Activated B cell treated with CpG ODN at 0.5 μM for 24 hours (primary cell): ENCODE measurements around the gene FIBCD1. TPM values are rescaled to one million over a fixed set of nuclear protein-coding genes. Genes with fewer than 3 reads are reported as not detected.

Experiments used
- ATAC-seq: fragments of 200-7000 bp; cut with Tn5 transposase; one replicate; pipeline ENCODE4 v1.10.0; 2021; ENCODE audit warnings: low read depth, mild to moderate bottlenecking, moderate library complexity
- CTCF ChIA-PET: fragments of 350-600 bp; sonication (Branson Sonifier 250); formaldehyde crosslinking; loops from one replicate; lab custom pipeline; 2021; ENCODE audit warnings: antibody characterized with exemption; lab: Charles Lee
- POLR2A ChIA-PET: fragments of 350-600 bp; sonication (Branson Sonifier 250); formaldehyde crosslinking; loops from one replicate; lab custom pipeline; 2021; ENCODE audit warnings: antibody characterized with exemption; lab: Charles Lee
- DNase-seq: peaks from one replicate; pipeline ENCODE4 v3.0.0; 2022
- H3K27ac Mint-ChIP-seq: one replicate; pipeline ENCODE4 v1.8.0; 2020; ENCODE audit warnings: mixed read lengths
- H3K27me3 Mint-ChIP-seq: one replicate; pipeline ENCODE4 v1.8.0; 2021; ENCODE audit warnings: mixed read lengths
- H3K36me3 Mint-ChIP-seq: one replicate; pipeline ENCODE4 v1.8.0; 2021; ENCODE audit warnings: low read depth, mixed read lengths
- H3K4me1 Mint-ChIP-seq: one replicate; pipeline ENCODE4 v1.8.0; 2021; ENCODE audit warnings: mixed read lengths
- H3K4me3 Mint-ChIP-seq: one replicate; pipeline ENCODE4 v1.8.0; 2020; ENCODE audit warnings: mild to moderate bottlenecking, mixed read lengths
- H3K9me3 Mint-ChIP-seq: one replicate; pipeline ENCODE4 v1.8.0; 2020; ENCODE audit warnings: mixed read lengths
- intact Hi-C: fragments of 100-400 bp; cut with micrococcal nuclease; formaldehyde crosslinking; loops from one replicate; pipeline ENCODE4 v1.15.1; 2024
- total RNA-seq: library from RNA; stranded (reverse); gene quantifications from 2 replicates; pipeline ENCODE4 v1.2.3, GENCODE V29; 2022
- TF ChIP-seq, protein P1 (sequence below): fragments of 200-600 bp; IDR thresholded peaks from one replicate; pipeline ENCODE4 v1.8.0; 2022; ENCODE audit warnings: antibody characterized with exemption, mild to moderate bottlenecking

FIBCD1 gene
- total RNA-seq, 1 donor from 2014 or later: not detected

DNA sequence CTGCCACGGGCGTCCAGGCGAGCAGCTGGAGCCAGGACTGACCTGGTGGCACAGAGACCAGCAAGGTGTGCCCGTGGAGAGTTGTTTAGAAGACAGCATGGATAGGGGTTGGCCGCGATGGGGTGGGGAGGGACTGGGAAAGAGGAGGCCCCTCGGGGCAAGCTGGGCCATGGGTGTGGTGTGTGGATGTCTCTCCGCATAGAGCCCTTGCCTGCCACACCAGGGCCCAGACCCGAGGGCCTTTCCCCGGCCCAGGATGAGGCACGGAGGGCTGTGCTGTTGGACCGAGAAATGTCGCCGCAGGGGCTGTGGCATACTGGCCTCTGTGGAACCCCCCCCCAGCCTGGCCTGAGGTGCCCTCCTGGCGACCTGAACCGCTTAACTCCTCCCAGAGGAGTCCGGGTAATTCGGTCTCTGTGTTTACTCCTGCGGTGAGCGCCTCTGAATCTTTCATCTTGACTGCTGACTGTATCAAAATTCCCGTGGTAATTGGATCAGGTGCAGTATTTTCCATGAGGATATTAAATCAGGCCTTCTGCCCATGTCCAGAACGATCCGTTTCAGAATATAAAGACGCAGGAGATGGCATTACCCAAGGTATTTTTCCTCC lies 47.4 kb upstream of the FIBCD1 start:
- no peak overlapping the region for H3K27ac Mint-ChIP-seq
- ChIA-PET POLR2A (no interaction called here), CTCF (no interaction called here)
- TF ChIP-seq, protein P1, sequence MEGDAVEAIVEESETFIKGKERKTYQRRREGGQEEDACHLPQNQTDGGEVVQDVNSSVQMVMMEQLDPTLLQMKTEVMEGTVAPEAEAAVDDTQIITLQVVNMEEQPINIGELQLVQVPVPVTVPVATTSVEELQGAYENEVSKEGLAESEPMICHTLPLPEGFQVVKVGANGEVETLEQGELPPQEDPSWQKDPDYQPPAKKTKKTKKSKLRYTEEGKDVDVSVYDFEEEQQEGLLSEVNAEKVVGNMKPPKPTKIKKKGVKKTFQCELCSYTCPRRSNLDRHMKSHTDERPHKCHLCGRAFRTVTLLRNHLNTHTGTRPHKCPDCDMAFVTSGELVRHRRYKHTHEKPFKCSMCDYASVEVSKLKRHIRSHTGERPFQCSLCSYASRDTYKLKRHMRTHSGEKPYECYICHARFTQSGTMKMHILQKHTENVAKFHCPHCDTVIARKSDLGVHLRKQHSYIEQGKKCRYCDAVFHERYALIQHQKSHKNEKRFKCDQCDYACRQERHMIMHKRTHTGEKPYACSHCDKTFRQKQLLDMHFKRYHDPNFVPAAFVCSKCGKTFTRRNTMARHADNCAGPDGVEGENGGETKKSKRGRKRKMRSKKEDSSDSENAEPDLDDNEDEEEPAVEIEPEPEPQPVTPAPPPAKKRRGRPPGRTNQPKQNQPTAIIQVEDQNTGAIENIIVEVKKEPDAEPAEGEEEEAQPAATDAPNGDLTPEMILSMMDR: no peak
- no peaks in the 10 kb centered on the region for H3K36me3 Mint-ChIP-seq
- no peaks in the 10 kb centered on the region for H3K4me1 Mint-ChIP-seq
- intact Hi-C loops: no loop called here
- H3K27me3 Mint-ChIP-seq: peaks cover under 1% of the 10 kb centered on the region
- DNase-seq (no peak), ATAC-seq (no peak)
- no peaks in the 10 kb centered on the region for H3K9me3 Mint-ChIP-seq
- no peak overlapping the region for H3K4me3 Mint-ChIP-seq

DNA sequence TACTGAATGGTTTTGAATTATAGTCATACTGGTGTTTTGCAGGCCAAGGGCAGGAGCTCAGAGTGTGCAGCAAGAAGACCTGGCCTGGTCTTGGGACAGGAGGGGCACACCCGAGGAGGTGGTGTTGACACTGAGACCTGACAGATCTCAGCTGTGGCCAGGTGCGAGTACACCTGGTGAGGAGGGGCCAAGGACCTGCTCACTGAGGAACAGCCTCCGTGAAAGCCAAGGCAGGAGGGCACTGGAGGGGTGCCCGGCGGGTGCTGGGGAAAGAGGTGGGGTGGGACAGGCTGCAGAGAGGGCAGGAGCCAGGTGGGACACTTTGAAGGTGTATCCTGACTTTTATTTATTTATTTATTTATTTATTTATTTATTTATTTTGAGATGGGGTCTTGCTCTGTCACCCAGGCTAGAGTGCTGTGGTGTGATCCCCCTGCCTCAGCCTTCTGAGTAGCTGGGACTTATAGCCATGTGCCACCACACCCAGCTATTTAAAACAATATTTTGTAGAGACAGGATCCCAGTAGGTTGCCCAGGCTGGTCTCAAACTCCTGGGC lies 46.6 kb upstream of the FIBCD1 start:
- TF ChIP-seq, protein P1: no peak
- Mint-ChIP-seq H3K9me3 (no peaks in the 10 kb centered on the region), H3K4me3 (no peak overlapping the region), H3K36me3 (no peaks in the 10 kb centered on the region), H3K27ac (no peak overlapping the region), H3K27me3 (no peaks in the 10 kb centered on the region), H3K4me1 (no peaks in the 10 kb centered on the region)
- no peak for DNase-seq
- intact Hi-C loops: no loop called here
- ChIA-PET POLR2A (no interaction called here), CTCF (no interaction called here)
- no peak for ATAC-seq

DNA sequence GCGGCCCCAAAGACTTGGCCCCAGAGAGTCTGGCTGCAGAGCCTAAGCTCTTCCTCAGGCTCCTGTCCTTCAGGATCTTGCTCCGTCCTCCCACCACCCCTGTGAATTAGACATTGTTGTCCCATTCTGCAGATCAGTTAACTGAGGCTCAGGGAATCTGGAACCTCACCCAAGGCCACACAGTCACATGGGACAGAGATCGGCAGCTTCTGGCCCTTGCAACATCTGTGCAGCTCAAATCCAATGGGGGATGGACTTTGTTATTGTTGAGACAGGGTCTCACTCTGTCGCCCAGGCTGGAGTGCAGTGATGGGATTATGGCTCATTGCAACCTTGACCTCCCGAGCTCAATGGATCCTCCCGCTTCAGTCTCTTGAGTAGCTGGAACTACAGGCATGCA lies 46.0 kb upstream of the FIBCD1 start:
- Mint-ChIP-seq H3K4me1 (no peaks in the 10 kb centered on the region), H3K27me3 (no peaks in the 10 kb centered on the region), H3K9me3 (no peaks in the 10 kb centered on the region), H3K4me3 (no peak overlapping the region), H3K27ac (no peak overlapping the region), H3K36me3 (no peaks in the 10 kb centered on the region)
- ChIA-PET CTCF (no interaction called here), POLR2A (interaction anchor here (0.6 kb wide), 1 partner anchor 1525 kb away, joined by 3 read pairs; no protein-coding TSS in a partner anchor)
- TF ChIP-seq, protein P1: no peak
- DNase-seq (no peak), ATAC-seq (no peak)
- intact Hi-C loops: no loop called here

DNA sequence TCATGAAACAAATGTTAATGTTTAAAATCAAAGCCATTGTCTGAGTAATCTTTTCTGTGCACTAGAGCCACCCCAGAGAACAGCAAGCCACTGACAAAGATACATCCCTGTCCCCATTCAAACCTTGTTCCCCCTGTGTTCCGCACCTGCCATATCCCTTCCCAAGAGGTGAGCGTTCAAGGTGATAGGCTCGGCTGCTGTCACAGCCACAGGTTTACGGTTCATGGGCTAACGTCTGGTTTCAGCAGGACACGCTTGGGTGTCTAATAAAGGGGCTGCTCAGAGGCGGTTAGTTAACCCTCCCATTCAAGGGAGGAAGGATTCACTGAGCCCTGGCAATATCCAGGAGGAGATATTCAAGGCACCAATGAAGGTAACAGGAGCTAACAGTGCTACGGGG lies 45.5 kb upstream of the FIBCD1 start:
- Mint-ChIP-seq H3K9me3 (no peaks in the 10 kb centered on the region), H3K4me3 (no peak overlapping the region), H3K36me3 (no peaks in the 10 kb centered on the region), H3K4me1 (no peaks in the 10 kb centered on the region), H3K27me3 (no peaks in the 10 kb centered on the region), H3K27ac (no peak overlapping the region)
- ChIA-PET CTCF (no interaction called here), POLR2A (interaction anchor here (0.6 kb wide), 1 partner anchor 1524 kb away, joined by 3 read pairs; no protein-coding TSS in a partner anchor)
- ATAC-seq (no peak), DNase-seq (no peak)
- intact Hi-C loops: no loop called here
- TF ChIP-seq, protein P1: no peak

DNA sequence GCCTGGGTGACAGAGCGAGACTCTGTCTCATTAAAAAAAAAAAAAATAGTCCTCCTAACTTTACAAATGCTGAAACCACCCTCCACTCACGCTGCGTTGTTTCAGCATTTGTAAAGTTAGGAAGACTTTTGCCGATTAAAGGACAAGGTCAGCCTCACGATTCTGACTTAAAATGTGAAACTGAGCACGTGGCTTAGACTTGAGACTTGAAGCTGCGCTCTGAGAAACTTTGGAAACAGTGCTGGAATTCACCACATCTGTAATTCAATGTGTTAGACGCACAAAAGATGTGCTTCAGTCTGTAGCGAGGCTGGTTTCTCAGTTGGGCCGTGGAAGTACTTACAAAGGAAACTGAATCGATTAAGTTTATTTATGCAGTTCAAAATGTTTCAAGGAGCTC lies 44.9 kb upstream of the FIBCD1 start:
- H3K4me1 Mint-ChIP-seq: no peaks in the 10 kb centered on the region
- POLR2A ChIA-PET: no interaction called here
- H3K27ac Mint-ChIP-seq: no peak overlapping the region
- TF ChIP-seq, protein P1: no peak
- ATAC-seq: no peak
- no peaks in the 10 kb centered on the region for H3K27me3 Mint-ChIP-seq
- CTCF ChIA-PET: no interaction called here
- H3K4me3 Mint-ChIP-seq: no peak overlapping the region
- H3K36me3 Mint-ChIP-seq: no peaks in the 10 kb centered on the region
- no peaks in the 10 kb centered on the region for H3K9me3 Mint-ChIP-seq
- intact Hi-C loops: no loop called here
- DNase-seq: no peak
